ENCODE results near the gene RPL36. TPM values are rescaled to one million over a fixed set of nuclear protein-coding genes. Genes with fewer than 3 reads are reported as not detected.

RPL36 gene
- total RNA-seq, 8 experiments from 2014 or later: 1,024 to 1,875 (median 1,439) TPM

DNA sequence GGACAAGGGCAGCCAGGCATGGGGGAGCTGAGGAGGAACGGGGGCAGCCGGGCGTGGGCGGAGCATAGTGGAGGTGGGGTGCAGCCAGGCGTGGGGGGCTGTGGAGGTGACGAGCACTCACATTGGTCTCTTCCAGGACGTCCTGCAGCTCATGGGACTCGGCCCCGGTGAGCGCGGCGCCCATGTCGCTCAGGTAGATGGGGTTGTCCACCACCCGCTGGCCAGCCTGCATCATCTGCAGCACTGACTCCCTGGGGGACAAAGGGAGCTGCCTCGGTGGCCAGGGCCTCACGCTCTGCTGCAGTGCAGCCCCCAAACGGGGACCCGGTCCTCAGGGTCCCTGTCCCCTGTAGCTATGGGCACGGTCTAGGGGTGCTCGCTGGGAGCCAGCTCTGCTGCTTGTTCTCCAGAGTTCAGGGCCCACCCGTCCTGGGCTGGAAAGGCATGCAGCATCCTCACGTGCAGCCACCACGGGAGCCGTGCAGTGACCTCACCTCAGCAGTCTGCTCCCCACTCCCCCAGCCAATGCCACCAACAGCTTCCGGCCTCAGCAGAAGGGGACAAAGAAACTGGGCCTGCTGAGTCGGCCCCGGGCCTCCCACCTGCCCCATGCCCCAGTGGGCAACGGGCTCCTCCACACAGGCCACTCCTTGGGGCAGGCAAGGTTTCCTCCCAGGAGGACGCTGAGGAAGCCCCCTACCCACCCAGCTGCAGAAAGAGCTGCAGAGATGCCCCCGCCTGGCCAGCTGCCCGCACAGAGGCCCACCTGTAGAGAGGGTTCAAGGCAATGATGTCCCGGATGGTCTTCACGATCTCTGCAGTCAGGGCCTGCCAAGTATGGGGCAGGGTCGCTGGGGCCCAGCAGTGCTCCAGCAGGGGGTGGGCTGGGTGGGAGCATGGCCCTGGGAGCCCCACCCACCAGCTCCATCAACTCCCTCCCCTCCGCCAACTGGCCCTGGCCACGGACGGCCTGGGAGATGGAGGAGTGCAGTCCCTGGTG, 17.8 kb downstream of the RPL36 start:
- peak in 5 of 8 experiments; percentile 11 to 31 (median 23) for ATAC-seq (replicated peaks in 6 of 8)
- in situ Hi-C loops (cut with MboI; ENCODE audit: low pct_unique_long_range_greater_than_20kb in 2 of 9, low sequenced_read_pairs in 9 of 9, unreplicated experiment in 9 of 9): no loop called here
- Histone ChIP-seq H3K4me1 (replicated peaks in 1 of 2) (no peaks in the 10 kb centered on the region), H3K4me3 (no peak overlapping the region), H3K27ac (no peak overlapping the region)
- no CpG with 5 or more reads among the region's 37 CpGs for WGBS, 10 experiments

DNA sequence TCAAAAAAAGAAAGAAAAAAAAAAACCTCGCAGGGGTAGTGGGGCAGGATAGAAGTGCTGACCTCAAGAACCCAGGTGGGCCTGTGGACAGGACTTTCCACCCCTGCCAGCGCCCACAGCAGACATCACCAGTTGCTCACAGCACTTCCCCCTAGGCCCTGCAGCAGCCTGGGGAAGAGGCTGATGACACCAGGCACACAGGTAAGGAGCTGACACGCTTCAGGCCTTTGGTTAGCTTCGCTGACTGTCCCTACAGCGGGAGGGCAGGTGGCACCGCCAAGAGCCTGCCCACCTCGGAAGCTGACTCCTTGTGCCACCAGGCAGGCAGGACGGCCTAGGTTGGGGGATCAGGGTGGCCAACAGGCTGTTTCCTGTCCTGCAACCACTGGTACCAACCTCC, 20.9 kb downstream of the RPL36 start:
- in situ Hi-C loops (cut with MboI; ENCODE audit: low pct_unique_long_range_greater_than_20kb in 2 of 9, low sequenced_read_pairs in 9 of 9, unreplicated experiment in 9 of 9): no loop called here
- Histone ChIP-seq H3K4me3 (no peak overlapping the region), H3K27ac (no peak overlapping the region), H3K4me1 (replicated peaks in 1 of 2) (no peaks in the 10 kb centered on the region)
- WGBS, 10 experiments: 90 to 100% (median 90%) methylated on average over 1 to 2 of the region's 8 CpGs; no CpG with 5 or more reads in 7 of the 10 experiments
- ATAC-seq (replicated peaks in 6 of 8): no peak

DNA sequence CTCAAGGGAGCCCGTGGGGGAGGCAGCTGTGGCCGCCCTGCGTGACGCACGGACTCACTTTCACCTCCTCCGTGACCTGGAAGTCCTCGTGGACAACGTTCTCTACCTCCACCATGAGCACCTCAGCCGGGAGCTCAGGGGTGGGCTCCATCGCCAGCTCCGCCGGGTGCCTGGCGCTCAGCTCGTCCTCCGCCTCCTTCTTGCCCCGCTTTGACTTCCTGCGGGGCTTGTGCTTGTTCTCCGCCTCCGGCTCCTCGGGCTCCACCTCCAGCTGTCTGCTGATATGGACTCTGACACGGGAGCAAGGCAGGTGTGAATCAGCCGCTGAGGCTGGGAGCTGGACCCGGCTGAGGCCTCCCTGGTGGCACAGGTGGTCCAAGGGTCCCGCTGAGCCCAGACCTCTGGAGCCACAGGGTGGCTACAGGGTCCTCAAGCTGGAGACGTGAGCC, 21.6 kb downstream of the RPL36 start:
- peak in 4 of 8 experiments; percentile 1 to 14 (median 4) for ATAC-seq (replicated peaks in 6 of 8)
- H3K4me3 ChIP-seq: no peak overlapping the region
- WGBS, 10 experiments: 92 to 100% (median 97%) methylated on average over 2 to 12 of the region's 25 CpGs; no CpG with 5 or more reads in 7 of the 10 experiments
- no peak overlapping the region for H3K27ac ChIP-seq
- peaks cover 0 to 3% of the 10 kb centered on the region in 2 donors for H3K4me1 ChIP-seq (replicated peaks in 1 of 2)
- in situ Hi-C loops (cut with MboI; ENCODE audit: low pct_unique_long_range_greater_than_20kb in 2 of 9, low sequenced_read_pairs in 9 of 9, unreplicated experiment in 9 of 9): no loop called here

DNA sequence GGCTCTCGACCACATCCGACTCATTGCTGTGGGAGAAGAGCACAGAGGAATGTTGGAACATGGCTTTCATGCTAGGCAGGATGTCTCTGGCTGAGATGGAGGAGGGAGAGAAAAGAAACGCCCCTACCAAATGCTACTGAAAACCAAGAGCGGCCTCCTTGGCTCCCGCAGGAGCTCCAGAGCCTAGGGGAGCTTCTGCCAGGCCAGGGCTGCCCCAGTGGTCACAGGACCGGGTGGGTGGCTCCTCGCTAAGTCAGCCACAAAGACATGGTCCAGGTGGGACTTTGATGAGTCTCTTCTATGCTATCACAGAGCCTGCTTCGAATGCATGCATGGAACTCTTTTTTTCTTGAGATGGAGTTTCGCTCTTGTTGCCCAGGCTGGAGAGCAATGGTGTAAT, 23.1 kb downstream of the RPL36 start:
- 80 to 100% (median 93%) methylated on average over 1 to 6 of the region's 9 CpGs; no CpG with 5 or more reads in 3 of the 10 experiments for WGBS, 10 experiments
- in situ Hi-C loops (cut with MboI; ENCODE audit: low pct_unique_long_range_greater_than_20kb in 2 of 9, low sequenced_read_pairs in 9 of 9, unreplicated experiment in 9 of 9): no loop called here
- Histone ChIP-seq H3K4me1 (replicated peaks in 1 of 2) (peaks cover 9 to 13% of the 10 kb centered on the region in 2 donors), H3K4me3 (no peak overlapping the region), H3K27ac (no peak overlapping the region)
- ATAC-seq (replicated peaks in 6 of 8): no peak

DNA sequence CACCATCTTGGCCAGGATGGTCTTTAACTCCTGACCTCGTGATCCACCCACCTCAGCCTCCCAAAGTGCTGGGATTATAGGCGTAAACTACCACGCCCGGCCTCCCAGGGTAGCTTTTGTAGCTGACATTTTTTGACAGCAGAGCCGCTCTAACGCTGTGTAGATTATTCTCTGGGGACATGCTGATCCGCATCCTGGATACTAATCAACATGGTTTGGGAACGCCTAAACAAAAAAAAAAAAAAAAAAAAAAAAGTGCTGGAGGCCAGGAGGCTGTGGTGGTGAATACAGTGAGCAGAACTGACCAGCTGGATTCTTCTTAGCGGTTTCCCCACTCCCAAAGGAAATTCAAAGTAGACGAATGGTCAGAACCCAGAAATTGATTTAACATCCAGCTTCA, 24.7 kb downstream of the RPL36 start:
- WGBS, 10 experiments: 59 to 100% (median 90%) methylated on average over 1 to 7 of the region's 10 CpGs; no CpG with 5 or more reads in 2 of the 10 experiments
- Histone ChIP-seq H3K27ac (no peak overlapping the region), H3K4me1 (replicated peaks in 1 of 2) (peaks cover 12 to 16% of the 10 kb centered on the region in 2 donors), H3K4me3 (no peak overlapping the region)
- ATAC-seq (replicated peaks in 6 of 8): peak in 2 of 8 experiments; percentile 44 to 48
- in situ Hi-C loops (cut with MboI; ENCODE audit: low pct_unique_long_range_greater_than_20kb in 2 of 9, low sequenced_read_pairs in 9 of 9, unreplicated experiment in 9 of 9): no loop called here

DNA sequence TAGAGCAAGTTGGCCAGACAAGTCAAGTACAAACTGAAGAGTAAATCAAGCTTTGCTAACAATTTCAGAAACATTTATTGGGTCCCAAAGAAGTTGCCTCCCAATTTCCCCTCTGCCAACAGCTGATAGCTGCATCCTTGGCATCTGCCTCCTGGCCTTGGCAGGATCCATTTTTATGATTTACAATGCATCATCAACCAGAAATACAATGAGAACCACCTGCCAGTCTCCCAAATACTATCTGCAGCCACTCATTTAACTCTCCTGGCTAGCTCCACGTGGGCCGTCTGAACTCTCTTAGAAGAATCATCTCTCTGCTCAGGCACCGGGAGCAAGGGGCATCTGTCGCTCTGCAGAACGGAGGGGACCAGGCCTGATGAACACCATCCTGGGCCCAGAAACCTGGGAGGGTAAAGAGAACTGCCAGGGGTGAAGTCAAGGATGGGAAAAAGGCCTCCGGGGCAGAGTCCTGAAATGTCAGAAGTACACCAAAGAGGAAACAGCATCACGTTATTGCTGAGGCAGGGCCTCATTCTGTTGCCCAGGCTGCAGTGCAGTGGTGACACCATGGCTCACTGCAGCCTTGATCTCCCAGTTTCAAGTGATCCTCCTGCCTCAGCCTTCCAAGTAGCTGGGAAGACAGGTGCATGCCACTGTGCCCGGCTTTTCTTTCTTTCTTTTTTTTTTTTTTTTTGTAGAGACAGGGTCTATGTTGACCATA, 27.3 kb downstream of the RPL36 start:
- Histone ChIP-seq H3K27ac (peak overlapping the region; percentile 93 to 97), H3K4me1 (replicated peaks in 1 of 2) (peaks cover 12 to 19% of the 10 kb centered on the region in 2 donors), H3K4me3 (peak overlapping the region in 4 of 5 donors; percentile 47 to 82 (median 56))
- WGBS, 10 experiments: 0 to 97% (median 74%) methylated on average over 1 to 6 of the region's 8 CpGs; no CpG with 5 or more reads in 2 of the 10 experiments
- in situ Hi-C loops (cut with MboI; ENCODE audit: low pct_unique_long_range_greater_than_20kb in 2 of 9, low sequenced_read_pairs in 9 of 9, unreplicated experiment in 9 of 9): no loop called here
- ATAC-seq (replicated peaks in 6 of 8): no peak

DNA sequence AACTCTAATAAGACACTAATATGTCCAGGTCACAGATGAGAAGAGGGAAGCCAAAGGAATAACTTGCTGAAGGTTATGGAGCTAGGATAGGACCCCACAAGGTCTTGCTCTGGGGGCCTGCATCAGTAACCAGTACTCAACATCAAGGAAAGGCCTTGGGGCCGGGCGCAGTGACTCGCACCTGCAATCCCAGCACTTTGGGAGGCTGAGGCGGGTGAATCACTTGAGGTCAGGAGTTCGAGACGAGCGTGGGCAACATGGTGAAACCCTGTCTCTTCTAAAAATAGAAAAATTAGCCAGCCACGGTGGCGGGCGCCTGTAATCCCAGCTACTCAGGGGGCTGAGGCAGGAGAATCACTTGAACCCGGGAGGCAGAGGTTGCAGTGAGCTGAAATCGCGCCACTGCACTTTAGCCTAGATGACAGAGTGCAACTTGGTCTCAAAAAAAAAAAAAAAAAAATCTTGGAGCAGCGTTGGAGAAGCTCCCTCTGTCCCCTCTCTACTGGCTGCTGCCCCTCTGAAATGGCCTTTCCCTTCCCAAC, 28.0 kb downstream of the RPL36 start:
- no peak for ATAC-seq (replicated peaks in 6 of 8)
- H3K4me3 ChIP-seq: peak overlapping the region; percentile 47 to 82 (median 62)
- peaks cover 12 to 19% of the 10 kb centered on the region in 2 donors for H3K4me1 ChIP-seq (replicated peaks in 1 of 2)
- WGBS, 10 experiments: 14 to 90% (median 42%) methylated on average over 1 to 12 of the region's 14 CpGs; no CpG with 5 or more reads in 1 of the 10 experiments
- in situ Hi-C loops (cut with MboI; ENCODE audit: low pct_unique_long_range_greater_than_20kb in 2 of 9, low sequenced_read_pairs in 9 of 9, unreplicated experiment in 9 of 9): no loop called here
- peak overlapping the region; percentile 93 to 97 for H3K27ac ChIP-seq

DNA sequence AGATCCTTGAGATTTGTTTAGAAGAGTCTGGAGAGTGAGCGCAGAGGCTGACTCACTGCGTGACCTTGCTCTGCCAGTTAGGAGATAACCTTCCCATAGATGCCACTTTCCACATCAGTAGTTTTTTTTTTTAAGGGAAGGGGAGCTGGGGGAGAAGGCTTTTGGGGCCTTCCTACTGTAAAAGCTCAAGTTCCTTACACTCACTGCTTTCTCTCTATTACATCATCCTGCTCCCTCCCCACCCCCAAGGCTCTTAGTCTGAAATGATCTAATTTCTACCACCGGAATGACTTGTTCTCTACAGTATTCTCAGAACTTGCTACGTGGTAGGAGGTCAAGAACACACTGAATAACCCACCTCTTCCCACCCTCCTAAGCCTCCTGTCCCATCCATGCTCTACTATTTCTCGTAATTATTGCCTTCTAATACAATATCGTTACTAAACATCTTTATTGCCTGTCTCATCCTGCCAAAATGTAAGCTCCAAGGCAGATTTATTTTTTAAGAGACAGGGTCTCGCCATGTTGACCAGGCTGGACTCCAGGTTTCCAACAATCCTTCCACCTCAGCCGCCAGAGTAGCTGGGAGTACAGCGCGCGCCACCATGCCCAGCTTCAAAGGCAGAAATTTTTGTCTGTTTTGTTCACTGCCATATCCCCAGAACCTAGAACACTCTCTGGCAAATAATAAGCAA, 28.6 kb downstream of the RPL36 start:
- Histone ChIP-seq H3K27ac (peak overlapping the region; percentile 93 to 97), H3K4me3 (peak overlapping the region; percentile 47 to 82 (median 62)), H3K4me1 (replicated peaks in 1 of 2) (peaks cover 12 to 19% of the 10 kb centered on the region in 2 donors)
- WGBS, 10 experiments: 0 to 41% (median 15%) methylated on average over 1 to 11 of the region's 11 CpGs
- in situ Hi-C loops (cut with MboI; ENCODE audit: low pct_unique_long_range_greater_than_20kb in 2 of 9, low sequenced_read_pairs in 9 of 9, unreplicated experiment in 9 of 9): no loop called here
- ATAC-seq (replicated peaks in 6 of 8): peak in 6 of 8 experiments; percentile 3 to 33 (median 25)

DNA sequence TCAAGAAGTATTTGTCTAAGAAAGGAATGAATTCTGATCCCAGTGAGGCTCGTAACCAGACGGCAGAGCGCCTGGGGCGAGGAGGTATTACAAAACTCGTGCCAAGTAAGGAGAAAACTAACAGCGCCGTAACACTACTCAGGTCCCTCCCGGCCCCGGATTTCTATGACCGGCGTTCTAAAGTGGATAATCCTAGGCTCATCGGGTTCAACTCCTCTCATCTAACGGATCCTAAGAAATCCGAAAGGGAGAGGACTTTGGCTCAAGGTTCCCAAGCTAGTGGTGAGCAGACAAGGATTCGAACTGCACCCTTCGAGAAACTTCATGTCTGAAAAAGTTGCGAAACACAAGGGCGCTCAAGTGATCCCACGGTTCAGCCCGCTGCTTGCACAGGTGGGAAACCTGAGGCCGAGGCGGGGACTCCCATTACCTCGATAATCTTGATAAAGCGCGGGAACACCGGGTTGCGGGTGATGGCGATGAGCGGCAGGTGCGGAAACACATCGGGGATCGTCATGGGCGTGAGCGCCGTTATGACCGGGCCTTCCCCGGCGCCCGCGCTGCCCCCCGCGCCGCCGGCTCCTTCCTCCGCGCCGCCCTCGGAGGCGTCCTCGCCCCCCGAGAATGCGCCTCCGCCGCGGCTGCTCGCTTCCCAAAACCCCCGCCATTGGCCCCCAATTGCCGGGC, 29.3 kb downstream of the RPL36 start:
- Histone ChIP-seq H3K27ac (peak overlapping the region; percentile 93 to 97), H3K4me3 (peak overlapping the region; percentile 47 to 82 (median 62)), H3K4me1 (replicated peaks in 1 of 2) (peaks cover 12 to 19% of the 10 kb centered on the region in 2 donors)
- WGBS, 10 experiments: 0 to 3% (median 1%) methylated on average over 1 to 24 of the region's 58 CpGs; no CpG with 5 or more reads in 2 of the 10 experiments
- peak in 1 of 8 experiments; percentile 1 for ATAC-seq (replicated peaks in 6 of 8)
- in situ Hi-C loops (cut with MboI; ENCODE audit: low pct_unique_long_range_greater_than_20kb in 2 of 9, low sequenced_read_pairs in 9 of 9, unreplicated experiment in 9 of 9): no loop called here

DNA sequence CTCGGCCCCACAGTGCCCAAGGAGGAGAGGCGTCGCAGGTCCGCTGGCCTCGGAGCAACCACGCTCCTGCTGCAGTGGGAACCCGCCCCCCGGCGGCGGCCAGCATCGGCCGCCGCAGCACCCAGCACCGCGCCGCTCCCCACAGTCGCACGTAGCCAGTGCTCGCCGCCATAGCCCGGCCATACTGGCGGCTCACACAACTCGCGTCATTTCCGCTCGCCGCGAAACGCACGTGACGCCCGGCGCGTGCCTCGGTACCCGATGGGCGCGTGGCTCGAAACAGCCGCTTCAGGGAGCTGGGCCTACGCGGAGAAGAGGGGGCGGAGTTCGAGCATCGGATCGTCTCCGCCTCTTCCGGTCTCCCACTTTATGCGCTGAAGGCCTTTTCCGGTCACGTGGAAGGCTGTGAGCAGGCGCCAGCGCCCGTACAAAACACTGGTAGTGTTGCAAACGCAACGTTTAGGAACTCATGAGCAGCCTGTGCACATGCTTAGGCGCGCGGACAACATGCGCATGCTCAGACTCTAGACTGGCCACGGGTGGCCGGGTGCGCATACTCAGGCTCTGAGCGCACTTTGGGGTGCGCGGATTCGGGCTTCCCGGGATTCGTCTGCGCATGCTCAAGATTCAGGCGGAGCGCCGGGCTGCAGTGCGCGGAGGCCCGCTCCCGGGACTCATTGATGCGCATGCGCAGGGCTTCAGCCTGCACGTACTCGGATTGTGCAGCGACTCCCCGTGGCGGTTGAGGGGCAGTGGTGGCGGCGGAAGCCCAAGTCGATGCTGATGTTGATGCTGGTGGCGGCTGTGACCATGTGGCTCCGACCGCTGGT, 30.1 kb downstream of the RPL36 start, which contains the start of the genes CATSPERD and LONP1:
Gene CATSPERD (plus strand): TSS at position 677 of the 830 bp plus-strand sequence. CDS start 101 bp downstream, at position 778.
Gene LONP1 (minus strand): TSS at position 186 of the 830 bp plus-strand sequence. CDS start 14 bp downstream, at position 172.
- H3K4me1 ChIP-seq (replicated peaks in 1 of 2): peaks cover 12 to 19% of the 10 kb centered on the region in 2 donors
- H3K4me3 ChIP-seq: peak within 1 kb of the TSS; percentile 47 to 82 (median 62)
- in situ Hi-C loops (cut with MboI; ENCODE audit: low pct_unique_long_range_greater_than_20kb in 2 of 9, low sequenced_read_pairs in 9 of 9, unreplicated experiment in 9 of 9): no loop called here
- WGBS, 10 experiments: 0 to 10% (median 1%) methylated on average over 1 to 26 of the region's 90 CpGs; no CpG with 5 or more reads in 4 of the 10 experiments
- ATAC-seq (replicated peaks in 6 of 8): peak; percentile 83 to 95 (median 86)
- H3K27ac ChIP-seq: peak within 1 kb of the TSS; percentile 95 to 97
